Neural cell (in vitro differentiated cells): ENCODE measurements around the gene KRTAP5-6. TPM values are rescaled to one million over a fixed set of nuclear protein-coding genes. Genes with fewer than 3 reads are reported as not detected.

Experiments
- H2AFZ ChIP-seq: fragments of 200-600, 300-800 bp; sonication (generic), shearing (Covaris generic); 2 replicates; pipeline ENCODE4 v1.6.0; 2014; ENCODE audit warnings: low read depth, mild to moderate bottlenecking, antibody characterized with exemption, low read length, moderate library complexity
- H3F3A ChIP-seq: fragments of 200-600 bp; shearing (Covaris generic); 2 replicates; pipeline ENCODE4 v1.6.1; 2016; ENCODE audit warnings: mild to moderate bottlenecking, moderate library complexity, mixed read lengths, antibody characterized with exemption, low read length; ENCODE audit not compliant: insufficient read depth, poor library complexity, severe bottlenecking
- H3K27ac ChIP-seq: fragments of 200-600, 300-800 bp; sonication (generic), shearing (Covaris generic); 2 replicates; pipeline ENCODE4 v1.5.1; 2014; ENCODE audit warnings: mild to moderate bottlenecking, low read length, moderate library complexity
- H3K27me3 ChIP-seq: fragments of 300-800, 200-600 bp; sonication (generic), shearing (Covaris generic); 2 replicates; pipeline ENCODE4 v1.6.0; 2014; ENCODE audit warnings: mild to moderate bottlenecking, low read depth, low read length, moderate library complexity; ENCODE audit not compliant: insufficient read depth
- H3K36me3 ChIP-seq: fragments of 300-800, 200-600 bp; sonication (generic), shearing (Covaris generic); 2 replicates; pipeline ENCODE4 v1.5.1; 2014; ENCODE audit warnings: mild to moderate bottlenecking, antibody characterized with exemption, low read length, moderate library complexity; ENCODE audit not compliant: insufficient read depth
- H3K4me2 ChIP-seq: fragments of 300-800, 200-600 bp; sonication (generic), shearing (Covaris generic); 2 replicates; pipeline ENCODE4 v1.6.0; 2014; ENCODE audit warnings: mild to moderate bottlenecking, low read length
- H3K4me3 ChIP-seq: fragments of 300-800, 200-600 bp; sonication (generic), shearing (Covaris generic); 2 replicates; pipeline ENCODE4 v1.5.1; 2014; ENCODE audit warnings: mild to moderate bottlenecking, low read length, moderate library complexity
- H3K79me2 ChIP-seq: fragments of 200-600 bp; shearing (Covaris generic); replicated peaks from 2 replicates; pipeline ENCODE4 v1.6.0; 2014; ENCODE audit warnings: mild to moderate bottlenecking, low read length, moderate library complexity; ENCODE audit not compliant: insufficient read depth
- H3K9ac ChIP-seq: fragments of 300-800, 200-600 bp; sonication (generic), shearing (Covaris generic); 2 replicates; pipeline ENCODE4 v1.6.1; 2016; ENCODE audit warnings: mild to moderate bottlenecking, low read length, mixed read lengths
- H3K9me2 ChIP-seq: fragments of 200-600 bp; shearing (Covaris generic); 2 replicates; pipeline ENCODE4 v1.6.1; 2016; ENCODE audit warnings: mild to moderate bottlenecking, low read length, mixed read lengths; ENCODE audit not compliant: insufficient read depth
- H3K9me3 ChIP-seq: fragments of 200-600, 300-800 bp; sonication (generic), shearing (Covaris generic); 2 replicates; pipeline ENCODE4 v1.6.1; 2016; ENCODE audit warnings: mild to moderate bottlenecking, mixed run types, low read length, moderate library complexity, mixed read lengths
- H4K20me1 ChIP-seq: fragments of 200-600 bp; shearing (Covaris generic); 2 replicates; pipeline ENCODE4 v1.6.1; 2016; ENCODE audit warnings: mild to moderate bottlenecking, mixed run types; ENCODE audit not compliant: insufficient read depth
- CTCF ChIP-seq: fragments of 450-650 bp; IDR thresholded peaks from 2 replicates; pipeline ENCODE4 v1.5.1; 2014; ENCODE audit warnings: antibody characterized with exemption, mild to moderate bottlenecking, moderate library complexity; ENCODE audit not compliant: poor library complexity, severe bottlenecking
- EP300 ChIP-seq: fragments of 450-650 bp; conservative IDR thresholded peaks from 2 replicates; pipeline ENCODE4 v1.6.1; 2014; ENCODE audit warnings: antibody characterized with exemption, mild to moderate bottlenecking, moderate library complexity; ENCODE audit not compliant: poor library complexity, severe bottlenecking
- EZH2 ChIP-seq: fragments of 200-600, 300-800 bp; shearing (Covaris generic), sonication (generic); IDR thresholded peaks from 2 replicates; pipeline ENCODE4 v1.6.1; 2014; ENCODE audit warnings: antibody characterized with exemption, low read length, borderline replicate concordance, mild to moderate bottlenecking; ENCODE audit not compliant: insufficient read depth, poor library complexity, severe bottlenecking
- MXI1 ChIP-seq: fragments of 450-650 bp; conservative IDR thresholded peaks from 2 replicates; pipeline ENCODE4 v1.6.1; 2014; ENCODE audit warnings: antibody characterized with exemption, mild to moderate bottlenecking; ENCODE audit not compliant: poor library complexity, severe bottlenecking
- POLR2AphosphoS5 ChIP-seq: IDR thresholded peaks from 2 replicates; pipeline ENCODE4 v1.6.1; 2012
- RAD21 ChIP-seq: fragments of 450-650 bp; conservative IDR thresholded peaks from 2 replicates; pipeline ENCODE4 v1.6.1; 2014; ENCODE audit warnings: antibody characterized with exemption, mild to moderate bottlenecking, moderate library complexity
- REST ChIP-seq: IDR thresholded peaks from 2 replicates; pipeline ENCODE4 v1.6.1; 2012; ENCODE audit warnings: borderline replicate concordance
- SMC3 ChIP-seq: fragments of 450-650 bp; conservative IDR thresholded peaks from 2 replicates; pipeline ENCODE4 v1.6.1; 2014; ENCODE audit warnings: antibody characterized with exemption, mild to moderate bottlenecking, moderate library complexity; ENCODE audit not compliant: poor library complexity
- TAF1 ChIP-seq: IDR thresholded peaks from 2 replicates; pipeline ENCODE4 v1.6.1; 2012; ENCODE audit warnings: low read depth
- polyA plus RNA-seq: library from polyadenylated mRNA; depleted of rRNA; stranded (reverse); fragments of >200 nt; gene quantifications from 2 replicates; pipeline ENCODE4 v1.2.3, GENCODE V29; 2014

KRTAP5-6 gene
- polyA plus RNA-seq, 1 donor from 2014 or later = not detected

- H3K27me3 ChIP-seq = no peaks in the 10 kb centered on the region
- TF ChIP-seq TAF1 (no peak), CTCF (no peak), MXI1 (no peak), POLR2AphosphoS5 (no peak), RAD21 (no peak), SMC3 (no peak), EP300 (no peak), REST (no peak), EZH2 (no peak)
- no peaks in the 10 kb centered on the region for H4K20me1 ChIP-seq
- no peaks in the 10 kb centered on the region for H3K36me3 ChIP-seq
- no peaks in the 10 kb centered on the region for H3F3A ChIP-seq
- H3K9me2 ChIP-seq = no peaks in the 10 kb centered on the region
- H2AFZ ChIP-seq = no peak overlapping the region
- H3K9me3 ChIP-seq = no peaks in the 10 kb centered on the region
- no peaks in the 10 kb centered on the region for H3K79me2 ChIP-seq
- H3K4me3 ChIP-seq = no peak overlapping the region
- H3K27ac ChIP-seq = no peak overlapping the region
- no peak overlapping the region for H3K9ac ChIP-seq
- H3K4me2 ChIP-seq = no peak overlapping the region
Measured at GRCh38 chr11:1703146-1703545, 6.2 kb downstream of the KRTAP5-6 start.

- Histone ChIP-seq H4K20me1 (no peaks in the 10 kb centered on the region), H3K79me2 (no peaks in the 10 kb centered on the region), H3F3A (no peaks in the 10 kb centered on the region), H3K4me2 (no peak overlapping the region), H3K27me3 (no peaks in the 10 kb centered on the region), H3K9me2 (no peaks in the 10 kb centered on the region), H3K27ac (no peak overlapping the region), H3K36me3 (no peaks in the 10 kb centered on the region), H2AFZ (no peak overlapping the region), H3K9me3 (no peaks in the 10 kb centered on the region), H3K4me3 (no peak overlapping the region), H3K9ac (no peak overlapping the region)
- TF ChIP-seq CTCF (no peak), EZH2 (no peak), POLR2AphosphoS5 (no peak), RAD21 (no peak), SMC3 (no peak), REST (no peak), TAF1 (no peak), MXI1 (no peak), EP300 (no peak)
Measured at GRCh38 chr11:1705126-1706052, 8.4 kb downstream of the KRTAP5-6 start.
